Kidney glomerular epithelial cell (primary cell): ENCODE measurements around the gene B4GALT2.
A peak's percentile ranks its signal among the peaks of the same experiment; 100 is the strongest.

Source experiments
- DNase-seq: peaks from one replicate; lab custom pipeline; 2025; lab: John Stamatoyannopoulos, UW

Gene B4GALT2

GRCh38 chr1:43946236-43947060, 32.6 kb upstream of the B4GALT2 start, which contains the start of gene IPO13:
TSS of gene IPO13 (plus strand) at chr1:43946950. CDS start at chr1:43947601, 651 bp downstream.
- DNase-seq: peak; percentile 91

- DNase-seq: no peak
Observed at GRCh38 chr1:43947061-43947873, 31.7 kb upstream of the B4GALT2 start.

GRCh38 chr1:43947874-43948437, 31.1 kb upstream of the B4GALT2 start:
- DNase-seq: no peak

- DNase-seq: no peak
Observed at GRCh38 chr1:43949678-43950077, 29.3 kb upstream of the B4GALT2 start.

GRCh38 chr1:43951021-43951985, 27.7 kb upstream of the B4GALT2 start:
- peak; percentile 54 for DNase-seq

GRCh38 chr1:43952731-43953346, 26.2 kb upstream of the B4GALT2 start:
- no peak for DNase-seq

GRCh38 chr1:43953361-43953760, 25.6 kb upstream of the B4GALT2 start:
- DNase-seq: no peak

- no peak for DNase-seq
Observed at GRCh38 chr1:43954036-43954435, 25.0 kb upstream of the B4GALT2 start.

- no peak for DNase-seq
Observed at GRCh38 chr1:43956234-43956633, 22.8 kb upstream of the B4GALT2 start.

- no peak for DNase-seq
Observed at GRCh38 chr1:43957407-43958040, 21.5 kb upstream of the B4GALT2 start.

GRCh38 chr1:43958351-43959255, 20.4 kb upstream of the B4GALT2 start:
- no peak for DNase-seq

- DNase-seq: no peak
Observed at GRCh38 chr1:43960798-43961197, 18.2 kb upstream of the B4GALT2 start.

GRCh38 chr1:43961692-43962091, 17.3 kb upstream of the B4GALT2 start:
- no peak for DNase-seq

- DNase-seq: no peak
Observed at GRCh38 chr1:43962324-43962723, 16.7 kb upstream of the B4GALT2 start.

GRCh38 chr1:43963006-43963405, 16.0 kb upstream of the B4GALT2 start:
- no peak for DNase-seq

- no peak for DNase-seq
Observed at GRCh38 chr1:43963890-43964289, 15.1 kb upstream of the B4GALT2 start.

GRCh38 chr1:43965316-43965715, 13.7 kb upstream of the B4GALT2 start:
- DNase-seq: no peak

GRCh38 chr1:43968348-43968948, 10.6 kb upstream of the B4GALT2 start:
- no peak for DNase-seq

- DNase-seq: no peak
Observed at GRCh38 chr1:43969416-43969745, 9.6 kb upstream of the B4GALT2 start.
